ENCODE measurements around the gene SH2D4B. TPM values are rescaled to one million over a fixed set of nuclear protein-coding genes. Genes with fewer than 3 reads are reported as not detected.

The SH2D4B gene
- total RNA-seq, 2 donors from 2014 or later: not detected

DNA sequence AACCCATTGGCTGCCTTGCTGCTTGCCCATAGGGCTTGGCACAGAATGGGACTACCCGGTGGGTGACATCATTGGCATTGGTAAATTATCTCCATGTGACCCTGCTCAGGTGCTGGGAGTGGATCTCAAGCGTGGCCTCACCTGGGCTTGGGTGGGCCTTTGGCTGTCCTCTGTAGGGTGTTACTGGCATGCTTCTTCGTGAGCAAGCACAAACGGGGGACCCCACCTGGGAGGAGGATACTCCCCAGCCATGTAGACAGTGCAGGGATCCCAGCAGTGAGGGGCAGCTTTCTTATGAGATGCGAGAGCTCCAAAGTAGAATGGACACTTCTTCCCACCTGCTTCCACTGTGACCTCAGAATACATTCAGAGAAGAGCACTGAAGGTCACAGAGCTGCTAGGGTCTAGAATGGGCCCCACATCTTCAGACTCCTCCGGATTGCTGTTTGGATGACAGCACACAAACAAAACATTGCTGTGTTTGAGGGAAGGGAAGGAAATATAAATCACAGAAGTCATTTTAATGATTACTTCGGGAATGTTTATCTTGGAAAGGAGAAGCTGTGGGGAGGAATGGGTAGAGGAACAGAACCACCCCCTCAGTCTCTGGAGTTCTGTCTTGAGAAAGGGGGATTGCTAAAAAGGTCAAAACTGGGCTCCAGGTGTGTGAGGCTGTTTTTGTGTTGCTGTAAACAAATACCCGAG, 75.9 kb downstream of the SH2D4B start:
- H3K36me3 ChIP-seq: no peaks in the 10 kb centered on the region
- H3K27ac ChIP-seq: no peak overlapping the region
- no peak for DNase-seq
- no peak overlapping the region for H3K4me3 ChIP-seq
- H3K9ac ChIP-seq (ENCODE audit: low read depth in 2 of 2, low read length in 2 of 2): no peak overlapping the region
- no peaks in the 10 kb centered on the region for H3K27me3 ChIP-seq
- H3K4me1 ChIP-seq: no peaks in the 10 kb centered on the region
- intact Hi-C loops (cut with DNase I): no loop called here
- H3K9me3 ChIP-seq: no peaks in the 10 kb centered on the region
- TF ChIP-seq, protein P1, sequence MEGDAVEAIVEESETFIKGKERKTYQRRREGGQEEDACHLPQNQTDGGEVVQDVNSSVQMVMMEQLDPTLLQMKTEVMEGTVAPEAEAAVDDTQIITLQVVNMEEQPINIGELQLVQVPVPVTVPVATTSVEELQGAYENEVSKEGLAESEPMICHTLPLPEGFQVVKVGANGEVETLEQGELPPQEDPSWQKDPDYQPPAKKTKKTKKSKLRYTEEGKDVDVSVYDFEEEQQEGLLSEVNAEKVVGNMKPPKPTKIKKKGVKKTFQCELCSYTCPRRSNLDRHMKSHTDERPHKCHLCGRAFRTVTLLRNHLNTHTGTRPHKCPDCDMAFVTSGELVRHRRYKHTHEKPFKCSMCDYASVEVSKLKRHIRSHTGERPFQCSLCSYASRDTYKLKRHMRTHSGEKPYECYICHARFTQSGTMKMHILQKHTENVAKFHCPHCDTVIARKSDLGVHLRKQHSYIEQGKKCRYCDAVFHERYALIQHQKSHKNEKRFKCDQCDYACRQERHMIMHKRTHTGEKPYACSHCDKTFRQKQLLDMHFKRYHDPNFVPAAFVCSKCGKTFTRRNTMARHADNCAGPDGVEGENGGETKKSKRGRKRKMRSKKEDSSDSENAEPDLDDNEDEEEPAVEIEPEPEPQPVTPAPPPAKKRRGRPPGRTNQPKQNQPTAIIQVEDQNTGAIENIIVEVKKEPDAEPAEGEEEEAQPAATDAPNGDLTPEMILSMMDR (IDR thresholded peaks at IDR 0.05): no peak

DNA sequence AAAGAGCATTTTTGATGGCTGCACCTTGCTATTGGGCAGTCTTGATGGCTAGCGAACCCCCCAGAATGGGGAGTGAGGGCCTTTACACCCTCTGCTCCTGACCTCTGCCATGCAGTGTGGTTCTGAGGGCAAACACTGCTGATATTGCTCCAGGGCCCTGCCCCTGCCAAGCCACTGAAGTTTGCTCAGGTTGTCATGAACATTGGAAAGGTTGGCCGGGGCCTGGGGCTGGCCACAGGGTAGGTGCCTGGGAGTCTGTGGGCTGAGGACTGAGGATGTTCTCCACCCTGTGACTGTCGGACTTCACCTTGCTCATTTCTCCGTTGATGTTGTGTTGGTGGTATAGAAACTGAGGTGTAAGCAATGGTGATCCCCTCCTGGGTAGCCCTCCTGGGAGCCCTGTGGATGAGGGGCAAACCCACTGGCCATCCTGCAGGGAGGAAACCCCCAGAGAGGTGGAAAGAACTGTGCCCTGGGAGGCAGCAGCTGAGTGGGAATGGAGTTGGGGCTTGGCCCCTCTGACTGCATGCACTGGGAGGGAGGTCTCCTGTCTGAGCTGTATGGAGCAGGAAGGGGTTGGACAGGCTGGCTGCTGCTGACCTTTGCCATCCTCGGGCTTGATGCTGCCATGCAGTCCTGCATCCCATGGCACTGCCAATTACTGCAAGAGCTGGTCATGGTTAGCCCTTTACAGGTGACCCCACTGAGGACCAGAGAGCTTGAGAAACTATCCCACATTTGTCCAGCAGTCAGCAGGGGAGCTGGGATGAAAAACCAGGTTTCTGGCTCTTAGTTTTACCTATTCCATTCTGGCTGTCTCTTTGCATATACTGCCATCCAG, 77.1 kb downstream of the SH2D4B start:
- Histone ChIP-seq H3K27me3 (no peaks in the 10 kb centered on the region), H3K36me3 (no peaks in the 10 kb centered on the region), H3K4me3 (no peak overlapping the region), H3K4me1 (no peaks in the 10 kb centered on the region), H3K9me3 (no peaks in the 10 kb centered on the region), H3K27ac (no peak overlapping the region), H3K9ac (ENCODE audit: low read depth in 2 of 2, low read length in 2 of 2) (no peak overlapping the region)
- DNase-seq: no peak
- intact Hi-C loops (cut with DNase I): no loop called here
- TF ChIP-seq, protein P1 (IDR thresholded peaks at IDR 0.05): no peak

DNA sequence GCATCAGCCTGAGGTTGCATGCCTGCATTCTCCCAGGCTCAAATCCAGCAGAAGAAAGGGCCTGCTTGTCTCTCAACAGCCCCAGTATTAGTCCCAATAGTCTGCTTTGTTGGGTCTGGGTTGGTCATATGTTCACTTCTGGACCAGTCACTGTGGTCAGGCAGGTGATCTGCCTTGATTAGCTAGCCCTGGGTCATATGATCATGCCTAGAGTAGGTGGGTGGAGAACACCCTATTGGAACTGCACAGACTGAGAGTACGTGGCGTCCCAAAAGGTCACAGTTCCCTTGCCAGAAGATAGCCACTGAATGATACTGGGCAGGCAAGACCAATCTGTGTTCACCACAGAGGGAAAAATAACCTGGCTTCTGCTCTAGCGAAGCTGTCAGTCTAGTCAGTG, 80.1 kb downstream of the SH2D4B start:
- H3K4me1 ChIP-seq: no peaks in the 10 kb centered on the region
- H3K9me3 ChIP-seq: no peaks in the 10 kb centered on the region
- no peak overlapping the region for H3K9ac ChIP-seq (ENCODE audit: low read depth in 2 of 2, low read length in 2 of 2)
- no peak overlapping the region for H3K4me3 ChIP-seq
- H3K27ac ChIP-seq: no peak overlapping the region
- intact Hi-C loops (cut with DNase I): no loop called here
- DNase-seq: no peak
- no peaks in the 10 kb centered on the region for H3K27me3 ChIP-seq
- TF ChIP-seq, protein P1 (IDR thresholded peaks at IDR 0.05): no peak
- H3K36me3 ChIP-seq: no peaks in the 10 kb centered on the region

DNA sequence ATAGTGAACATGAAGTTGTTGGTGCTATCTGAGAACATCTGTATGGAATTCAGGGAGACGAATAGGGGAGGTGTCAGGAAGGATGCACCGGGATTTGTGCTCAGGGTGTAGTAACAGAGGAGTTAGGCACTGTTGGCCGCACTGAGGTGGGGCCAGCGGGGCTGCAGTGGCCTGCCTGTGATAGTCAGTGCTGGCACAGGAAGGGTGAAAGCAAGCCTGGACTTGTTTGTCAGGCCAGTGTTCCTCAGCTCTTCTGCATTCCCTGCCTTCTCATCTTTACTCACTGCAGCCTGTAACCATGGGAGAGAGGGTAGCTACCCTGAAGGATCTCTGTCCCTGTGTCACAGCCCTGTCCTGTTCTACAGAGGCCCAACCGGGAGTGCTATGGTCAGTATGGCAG, 81.3 kb downstream of the SH2D4B start:
- Histone ChIP-seq H3K9me3 (no peaks in the 10 kb centered on the region), H3K27ac (no peak overlapping the region), H3K9ac (ENCODE audit: low read depth in 2 of 2, low read length in 2 of 2) (no peak overlapping the region), H3K27me3 (no peaks in the 10 kb centered on the region), H3K36me3 (no peaks in the 10 kb centered on the region), H3K4me1 (no peaks in the 10 kb centered on the region), H3K4me3 (no peak overlapping the region)
- intact Hi-C loops (cut with DNase I): no loop called here
- TF ChIP-seq, protein P1 (IDR thresholded peaks at IDR 0.05): no peak
- DNase-seq: no peak

DNA sequence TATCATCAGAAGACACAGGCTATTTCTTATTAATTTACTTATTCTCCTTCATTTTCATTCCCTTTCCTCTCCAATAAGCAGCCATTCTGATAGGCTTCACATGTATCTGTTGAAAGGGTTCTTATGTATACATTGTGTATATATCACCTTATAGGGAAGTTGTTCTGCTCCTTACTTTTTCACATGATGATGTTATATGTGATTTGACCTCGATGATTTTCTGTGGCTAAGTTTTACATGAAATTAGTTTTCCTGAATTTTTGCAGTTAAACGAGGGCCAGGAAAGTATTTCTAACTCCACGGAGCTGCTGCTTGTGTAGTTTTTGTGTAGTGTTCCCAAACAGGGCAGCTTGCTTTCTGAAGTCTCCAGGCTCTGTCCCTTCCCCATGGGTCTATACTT, 84.5 kb downstream of the SH2D4B start:
- Histone ChIP-seq H3K27ac (no peak overlapping the region), H3K36me3 (no peaks in the 10 kb centered on the region), H3K9ac (ENCODE audit: low read depth in 2 of 2, low read length in 2 of 2) (no peak overlapping the region), H3K4me3 (no peak overlapping the region), H3K9me3 (no peaks in the 10 kb centered on the region), H3K4me1 (no peaks in the 10 kb centered on the region), H3K27me3 (no peaks in the 10 kb centered on the region)
- TF ChIP-seq, protein P1 (IDR thresholded peaks at IDR 0.05): no peak
- intact Hi-C loops (cut with DNase I): no loop called here
- no peak for DNase-seq
